PC-9 (cell line): Measurements from ENCODE around the gene LPAR1. TPM values are rescaled to one million over a fixed set of nuclear protein-coding genes. Genes with fewer than 3 reads are reported as not detected.

Experiments
- Bru-seq: library from RNA; stranded (reverse); fragments of 400-500 nt; gene quantifications from one replicate; lab custom pipeline; 2021; lab: Mats Ljungman, UMichigan
- BruChase-seq, 2 experiments: library from RNA; stranded (reverse); fragments of 400-500 nt; gene quantifications; one replicate each; lab custom pipeline; 2021; lab: Mats Ljungman, UMichigan
- BruUV-seq: library from RNA; stranded (reverse); fragments of 400-500 nt; replicated peaks from 2 replicates; lab custom pipeline; 2021; lab: Mats Ljungman, UMichigan
- CTCF ChIA-PET: fragments of 300-600 bp; sonication (Branson Sonifier 250); formaldehyde crosslinking; loops from one replicate; lab custom pipeline; 2022; ENCODE audit warnings: antibody characterized with exemption; lab: Charles Lee
- POLR2A ChIA-PET: fragments of 300-600 bp; sonication (Branson Sonifier 250); formaldehyde crosslinking; loops from one replicate; lab custom pipeline; 2022; ENCODE audit warnings: antibody characterized with exemption; ENCODE audit not compliant: unreplicated experiment; lab: Charles Lee
- DNase-seq, 2 experiments: peaks; one replicate each; pipeline versions ENCODE4 v3.0.0 to v3.0.0-alpha.2; 2015 to 2022; ENCODE audit warnings: mixed read lengths in 1 of 2
- H2AFZ ChIP-seq: fragments of 200-600 bp; sonication (generic); 2 replicates; pipeline ENCODE4 v1.8.1; 2017; ENCODE audit warnings: antibody characterized with exemption
- H3F3A ChIP-seq: fragments of 200-600 bp; sonication (generic); 2 replicates; pipeline ENCODE4 v1.8.1; 2017; ENCODE audit warnings: antibody characterized with exemption, mild to moderate bottlenecking, low read depth; ENCODE audit not compliant: insufficient read depth
- H3K27ac ChIP-seq: fragments of 200-600 bp; sonication (generic); 2 replicates; pipeline ENCODE4 v1.6.1; 2016; ENCODE audit warnings: mixed run types
- H3K27me3 ChIP-seq: fragments of 200-600 bp; sonication (generic); 2 replicates; pipeline ENCODE4 v1.6.1; 2016; ENCODE audit warnings: low read depth, mixed run types; ENCODE audit not compliant: insufficient read depth
- H3K36me3 ChIP-seq: fragments of 200-600 bp; sonication (generic); 2 replicates; pipeline ENCODE4 v1.6.1; 2016; ENCODE audit warnings: low read depth, mixed run types
- H3K4me1 ChIP-seq: fragments of 200-600 bp; sonication (generic); replicated peaks from 2 replicates; pipeline ENCODE4 v1.6.1; 2016; ENCODE audit warnings: mixed run types; ENCODE audit not compliant: insufficient read depth
- H3K4me2 ChIP-seq: fragments of 200-600 bp; sonication (generic); 2 replicates; pipeline ENCODE4 v1.6.1; 2017; ENCODE audit warnings: mixed run types
- H3K4me3 ChIP-seq: fragments of 200-600 bp; sonication (generic); 2 replicates; pipeline ENCODE4 v1.6.1; 2016; ENCODE audit warnings: mixed run types
- H3K79me2 ChIP-seq: fragments of 200-600 bp; sonication (generic); 2 replicates; pipeline ENCODE4 v1.6.1; 2017; ENCODE audit warnings: low read depth, mixed run types
- H3K9me2 ChIP-seq: fragments of 200-600 bp; sonication (generic); 2 replicates; pipeline ENCODE4 v1.8.1; 2017; ENCODE audit warnings: mild to moderate bottlenecking; ENCODE audit not compliant: insufficient read depth
- H3K9me3 ChIP-seq: fragments of 200-600 bp; sonication (generic); 2 replicates; pipeline ENCODE4 v1.8.1; 2016; ENCODE audit warnings: low read depth; ENCODE audit not compliant: insufficient read depth
- H4K20me1 ChIP-seq: fragments of 200-600 bp; sonication (generic); 2 replicates; pipeline ENCODE4 v1.8.1; 2017; ENCODE audit not compliant: insufficient read depth
- CTCF ChIP-seq: fragments of 200-600 bp; sonication (generic); conservative IDR thresholded peaks from 2 replicates; pipeline ENCODE4 v1.6.1; 2017; ENCODE audit warnings: mixed run types, antibody characterized with exemption, mild to moderate bottlenecking, moderate library complexity
- EZH2 ChIP-seq: fragments of 200-600 bp; sonication (generic); IDR thresholded peaks from 2 replicates; pipeline ENCODE4 v1.8.0; 2017; ENCODE audit warnings: antibody characterized with exemption, low read depth
- intact Hi-C: fragments of 100-400 bp; cut with micrococcal nuclease; formaldehyde crosslinking; loops from one replicate; pipeline ENCODE4 v1.10.0; 2022; ENCODE audit not compliant: unreplicated experiment
- long read RNA-seq: library from polyadenylated mRNA; stranded (forward); transcript quantifications from one replicate; pipeline ENCODE4 v2.0.0, GENCODE V29; 2022
- total RNA-seq: library from RNA; stranded (reverse); gene quantifications from 2 replicates; pipeline ENCODE4 v1.2.3, GENCODE V29; 2021

LPAR1 gene
- 8.9 and 11.8 TPM in 2 replicates for total RNA-seq
- Bru-seq, nascent RNA, result percentile 72 among the genes with signal in this experiment
- percentile 60 among the genes with signal in this experiment for BruChase-seq, experiment 1, labeled RNA remaining after a 2-hour chase
- percentile 49 among the genes with signal in this experiment for BruChase-seq, experiment 2, labeled RNA remaining after a 6-hour chase
- long read RNA-seq, partial matches to known transcripts, result 1 of 23 reads
- long read RNA-seq, other reads (novel, unspliced or antisense), result 21 of 23 reads

- Histone ChIP-seq H3K36me3 (no peaks in the 10 kb centered on the region), H3K27me3 (no peaks in the 10 kb centered on the region), H3K4me3 (peak within 1 kb of the TSS; percentile 74), H4K20me1 (no peaks in the 10 kb centered on the region), H3F3A (peaks cover 3% of the 10 kb centered on the region; the same call in 1 of the 2 replicates), H3K9me3 (no peaks in the 10 kb centered on the region), H3K4me1 (peaks cover 16% of the 10 kb centered on the region), H2AFZ (peak within 1 kb of the TSS; percentile 96), H3K27ac (peak within 1 kb of the TSS; percentile 3; the same call in 1 of the 2 replicates), H3K79me2 (peaks cover 40% of the 10 kb centered on the region), H3K9me2 (no peaks in the 10 kb centered on the region), H3K4me2 (peak within 1 kb of the TSS; percentile 96)
- CTCF ChIA-PET, result interaction anchor here (0.5 to 0.7 kb wide), 4 partner anchors 46 to 549 kb away, joined by 3 to 6 read pairs (median 4); no protein-coding TSS in a partner anchor
- TF ChIP-seq EZH2 (no peak), CTCF (no peak)
- intact Hi-C loops, result loop anchor here (5.0 kb wide), 3 partner anchors 61 to 401 kb away; no protein-coding TSS in a partner anchor
- POLR2A ChIA-PET, result interaction anchor here (0.6 to 0.7 kb wide), 2 partner anchors 13 to 492 kb away, joined by 4 to 8 read pairs; no protein-coding TSS in a partner anchor
- TSS peak; percentile 34 for BruUV-seq
- DNase-seq, result peak in 1 of 2 experiments; percentile 53
These were observed at the start of gene LPAR1 for GRCh38 chr9:111038331-111039230. TSS of gene LPAR1 (minus strand) at chr9:111038470. CDS start at chr9:110972117, 66,353 bp downstream.

GRCh38 chr9:111078391-111079038 lies 40.2 kb upstream of the LPAR1 start:
- H3K27ac ChIP-seq, result no peak overlapping the region
- H3K9me3 ChIP-seq, result no peaks in the 10 kb centered on the region
- no peaks in the 10 kb centered on the region for H3K79me2 ChIP-seq
- ChIA-PET POLR2A (no interaction called here), CTCF (no interaction called here)
- no peaks in the 10 kb centered on the region for H3K36me3 ChIP-seq
- no peaks in the 10 kb centered on the region for H4K20me1 ChIP-seq
- no peaks in the 10 kb centered on the region for H3F3A ChIP-seq
- no peak for DNase-seq
- H3K4me3 ChIP-seq, result no peak overlapping the region
- TF ChIP-seq CTCF (no peak), EZH2 (no peak)
- no TSS peak for BruUV-seq
- no peaks in the 10 kb centered on the region for H3K4me1 ChIP-seq
- H2AFZ ChIP-seq, result no peak overlapping the region
- intact Hi-C loops, result no loop called here
- no peak overlapping the region for H3K4me2 ChIP-seq
- no peaks in the 10 kb centered on the region for H3K27me3 ChIP-seq
- H3K9me2 ChIP-seq, result no peaks in the 10 kb centered on the region

GRCh38 chr9:111076519-111076918 lies 38.2 kb upstream of the LPAR1 start:
- Histone ChIP-seq H3K4me3 (no peak overlapping the region), H3K27me3 (no peaks in the 10 kb centered on the region), H2AFZ (no peak overlapping the region), H4K20me1 (no peaks in the 10 kb centered on the region), H3K4me2 (no peak overlapping the region), H3K9me3 (no peaks in the 10 kb centered on the region), H3F3A (no peaks in the 10 kb centered on the region), H3K79me2 (no peaks in the 10 kb centered on the region), H3K4me1 (no peaks in the 10 kb centered on the region), H3K9me2 (no peaks in the 10 kb centered on the region), H3K36me3 (no peaks in the 10 kb centered on the region), H3K27ac (no peak overlapping the region)
- no peak for TF ChIP-seq EZH2
- no peak for TF ChIP-seq CTCF
- POLR2A ChIA-PET, result no interaction called here
- CTCF ChIA-PET, result no interaction called here
- no peak for DNase-seq
- no TSS peak for BruUV-seq
- intact Hi-C loops, result no loop called here
